GM10847 (cell line): ENCODE results near the gene VPREB3.
A peak's percentile ranks its signal among the peaks of the same experiment; 100 is the strongest.

Experiments used
- POLR2A ChIP-seq: IDR thresholded peaks from 2 replicates; pipeline ENCODE4 v1.6.1; 2011; ENCODE audit not compliant: insufficient read length; ENCODE audit errors: extremely low read depth

The VPREB3 gene

DNA sequence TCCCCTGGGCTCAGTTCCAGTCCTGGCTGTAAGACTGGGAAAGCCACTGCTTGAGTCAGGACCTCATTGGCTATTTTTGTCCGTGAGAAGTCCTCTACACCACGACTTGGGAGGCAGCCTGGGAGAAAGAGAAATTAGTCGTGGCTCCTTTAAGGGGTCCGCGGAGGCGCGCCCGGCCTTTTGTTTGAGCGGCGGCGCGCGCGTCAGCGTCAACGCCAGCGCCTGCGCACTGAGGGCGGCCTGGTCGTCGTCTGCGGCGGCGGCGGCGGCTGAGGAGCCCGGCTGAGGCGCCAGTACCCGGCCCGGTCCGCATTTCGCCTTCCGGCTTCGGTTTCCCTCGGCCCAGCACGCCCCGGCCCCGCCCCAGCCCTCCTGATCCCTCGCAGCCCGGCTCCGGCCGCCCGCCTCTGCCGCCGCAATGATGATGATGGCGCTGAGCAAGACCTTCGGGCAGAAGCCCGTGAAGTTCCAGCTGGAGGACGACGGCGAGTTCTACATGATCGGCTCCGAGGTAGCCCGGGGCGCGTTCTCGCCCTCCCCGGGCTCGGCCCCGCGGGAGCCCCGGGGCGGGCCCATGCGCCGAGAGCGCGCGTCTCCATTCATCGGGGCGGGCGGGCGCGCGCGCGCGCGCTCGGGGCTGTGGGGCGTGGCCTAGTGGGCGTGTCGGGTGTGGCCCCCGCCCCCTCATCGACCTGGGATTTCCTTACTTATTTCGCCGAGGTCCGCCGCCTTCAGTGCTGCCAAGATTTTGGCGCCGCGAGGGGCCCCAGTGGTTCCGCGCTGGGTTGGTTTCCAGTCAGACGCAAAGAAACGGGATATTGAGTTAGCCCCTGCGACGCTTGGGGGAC, 32.8 kb upstream of the VPREB3 start, which contains the start of gene SMARCB1:
TSS of gene SMARCB1 (plus strand) at position 215 of the 848 bp plus-strand sequence. CDS start at position 419, 204 bp downstream.
- peak; percentile 54 for TF ChIP-seq POLR2A

DNA sequence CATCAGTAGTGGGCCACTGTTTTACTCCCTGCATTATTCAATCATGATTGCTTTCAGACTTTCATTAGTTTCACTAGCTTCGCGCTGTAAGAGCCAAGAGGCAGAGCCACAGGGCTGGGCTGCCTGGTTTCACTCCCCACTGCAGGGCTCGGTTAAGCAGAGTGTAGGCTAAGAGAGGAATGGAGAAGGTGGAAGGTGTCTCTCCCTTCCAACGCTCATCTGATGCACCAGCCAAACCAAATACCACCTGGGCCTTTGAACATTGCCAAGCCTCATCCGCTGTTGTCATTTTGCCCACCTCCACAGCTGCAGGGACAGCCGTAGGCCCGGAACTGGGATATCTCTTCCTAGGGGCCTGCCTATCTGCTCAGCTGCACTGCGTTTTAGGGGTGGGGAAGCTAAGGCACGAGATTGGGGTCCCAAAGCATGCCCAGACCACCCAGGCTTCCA, 32.1 kb upstream of the VPREB3 start:
- no peak for TF ChIP-seq POLR2A

DNA sequence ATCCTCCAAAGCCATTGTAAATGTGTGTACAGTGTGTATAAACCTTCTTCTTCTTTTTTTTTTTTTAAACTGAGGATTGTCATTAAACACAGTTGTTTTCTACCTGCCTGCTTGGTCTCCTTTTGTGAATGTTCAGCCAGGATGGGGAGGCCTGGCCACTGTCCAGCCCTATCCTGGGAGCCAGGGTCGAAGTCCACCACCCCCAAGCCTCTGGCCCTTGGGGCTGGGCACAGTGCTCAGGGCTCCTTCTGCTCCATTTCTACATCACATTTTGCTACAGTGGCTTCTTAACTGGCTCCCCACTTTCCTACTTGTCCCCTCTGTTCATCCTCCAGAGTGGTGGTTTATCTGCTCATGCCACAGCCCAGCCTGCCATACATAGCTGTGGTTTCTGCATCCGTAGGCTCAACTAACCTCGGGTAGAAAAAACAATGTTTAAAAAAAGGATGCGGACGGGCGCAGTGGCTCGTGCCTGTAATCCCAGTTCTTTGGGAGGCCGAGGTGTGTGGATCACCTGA, 30.0 kb upstream of the VPREB3 start:
- TF ChIP-seq POLR2A: no peak

DNA sequence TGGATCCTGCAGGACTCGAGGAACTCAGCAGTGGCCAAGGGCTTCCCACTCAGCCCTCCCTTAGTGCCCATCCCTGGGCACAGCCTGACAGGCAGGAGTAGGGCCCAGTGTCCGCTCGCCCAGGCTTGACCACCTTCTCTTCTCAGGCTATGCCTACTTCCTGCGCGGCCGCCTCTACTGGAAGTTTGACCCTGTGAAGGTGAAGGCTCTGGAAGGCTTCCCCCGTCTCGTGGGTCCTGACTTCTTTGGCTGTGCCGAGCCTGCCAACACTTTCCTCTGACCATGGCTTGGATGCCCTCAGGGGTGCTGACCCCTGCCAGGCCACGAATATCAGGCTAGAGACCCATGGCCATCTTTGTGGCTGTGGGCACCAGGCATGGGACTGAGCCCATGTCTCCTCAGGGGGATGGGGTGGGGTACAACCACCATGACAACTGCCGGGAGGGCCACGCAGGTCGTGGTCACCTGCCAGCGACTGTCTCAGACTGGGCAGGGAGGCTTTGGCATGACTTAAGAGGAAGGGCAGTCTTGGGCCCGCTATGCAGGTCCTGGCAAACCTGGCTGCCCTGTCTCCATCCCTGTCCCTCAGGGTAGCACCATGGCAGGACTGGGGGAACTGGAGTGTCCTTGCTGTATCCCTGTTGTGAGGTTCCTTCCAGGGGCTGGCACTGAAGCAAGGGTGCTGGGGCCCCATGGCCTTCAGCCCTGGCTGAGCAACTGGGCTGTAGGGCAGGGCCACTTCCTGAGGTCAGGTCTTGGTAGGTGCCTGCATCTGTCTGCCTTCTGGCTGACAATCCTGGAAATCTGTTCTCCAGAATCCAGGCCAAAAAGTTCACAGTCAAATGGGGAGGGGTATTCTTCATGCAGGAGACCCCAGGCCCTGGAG, 29.3 kb upstream of the VPREB3 start:
- TF ChIP-seq POLR2A: no peak

DNA sequence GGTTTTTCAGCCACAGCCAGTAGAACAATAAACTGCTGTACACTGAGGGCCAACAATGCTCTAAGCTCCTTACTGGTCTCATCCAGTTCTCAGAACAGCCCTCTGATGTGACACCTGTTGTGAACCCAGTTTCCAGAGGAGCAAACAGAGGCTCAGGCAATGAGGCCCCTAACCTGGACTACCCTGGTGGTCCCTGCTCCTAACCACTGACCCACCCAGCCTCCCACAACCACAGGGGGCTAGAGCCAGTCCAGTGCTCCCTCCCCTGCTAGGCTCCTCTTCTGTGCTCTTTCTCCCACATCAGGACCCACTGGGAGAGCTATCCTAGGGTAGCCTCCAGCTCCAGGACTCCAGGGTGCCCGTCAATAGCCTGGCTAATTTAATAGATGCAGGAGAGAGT, 28.5 kb upstream of the VPREB3 start:
- no peak for TF ChIP-seq POLR2A

DNA sequence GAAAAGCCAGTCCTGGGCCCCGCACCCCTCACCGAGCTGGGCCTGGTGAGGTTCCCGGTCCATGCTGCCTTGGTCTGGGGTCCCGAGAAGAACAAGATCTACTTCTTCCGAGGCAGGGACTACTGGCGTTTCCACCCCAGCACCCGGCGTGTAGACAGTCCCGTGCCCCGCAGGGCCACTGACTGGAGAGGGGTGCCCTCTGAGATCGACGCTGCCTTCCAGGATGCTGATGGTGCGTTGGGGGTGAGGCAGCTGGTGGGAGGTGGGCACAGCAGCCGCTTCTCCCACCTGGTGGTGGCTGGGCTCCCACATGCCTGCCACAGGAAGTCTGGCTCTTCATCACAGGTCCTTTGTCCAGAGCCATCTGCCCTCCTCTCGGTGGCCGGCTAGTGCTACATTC, 28.0 kb upstream of the VPREB3 start:
- no peak for TF ChIP-seq POLR2A

- TF ChIP-seq POLR2A: no peak
These were observed 27.4 kb upstream of the VPREB3 start for GRCh38 chr22:23781511-23782183.

DNA sequence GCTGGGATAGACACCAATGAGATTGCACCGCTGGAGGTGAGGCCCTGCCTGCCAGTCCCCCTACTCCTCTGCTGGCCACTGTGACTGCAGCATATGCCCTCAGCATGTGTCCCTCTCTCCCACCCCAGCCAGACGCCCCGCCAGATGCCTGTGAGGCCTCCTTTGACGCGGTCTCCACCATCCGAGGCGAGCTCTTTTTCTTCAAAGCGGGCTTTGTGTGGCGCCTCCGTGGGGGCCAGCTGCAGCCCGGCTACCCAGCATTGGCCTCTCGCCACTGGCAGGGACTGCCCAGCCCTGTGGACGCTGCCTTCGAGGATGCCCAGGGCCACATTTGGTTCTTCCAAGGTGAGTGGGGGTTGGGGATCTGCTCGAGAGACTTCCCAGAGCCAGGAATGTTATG, 26.8 kb upstream of the VPREB3 start:
- no peak for TF ChIP-seq POLR2A

DNA sequence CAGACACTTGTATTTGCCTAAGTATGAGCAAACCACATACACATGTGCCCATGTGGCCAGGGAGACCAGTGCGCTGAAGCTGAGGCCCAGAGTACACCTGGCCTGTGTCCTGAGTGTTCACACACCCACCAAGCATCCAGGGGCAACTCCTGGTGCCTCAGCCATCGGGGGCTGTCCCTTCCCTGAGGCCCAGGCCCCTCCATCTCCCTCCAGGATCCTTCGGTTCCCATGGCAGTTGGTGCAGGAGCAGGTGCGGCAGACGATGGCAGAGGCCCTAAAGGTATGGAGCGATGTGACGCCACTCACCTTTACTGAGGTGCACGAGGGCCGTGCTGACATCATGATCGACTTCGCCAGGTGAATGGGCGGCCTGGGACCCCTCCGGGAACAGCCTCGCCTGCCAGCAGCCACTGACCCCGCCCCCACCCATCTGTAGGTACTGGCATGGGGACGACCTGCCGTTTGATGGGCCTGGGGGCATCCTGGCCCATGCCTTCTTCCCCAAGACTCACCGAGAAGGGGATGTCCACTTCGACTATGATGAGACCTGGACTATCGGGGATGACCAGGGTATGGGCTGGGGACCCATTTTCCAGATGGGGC, 26.0 kb upstream of the VPREB3 start:
- no peak for TF ChIP-seq POLR2A

- TF ChIP-seq POLR2A: no peak
These were observed 25.5 kb upstream of the VPREB3 start for GRCh38 chr22:23779731-23780130.

GRCh38 chr22:23779083-23779482, 24.9 kb upstream of the VPREB3 start:
- no peak for TF ChIP-seq POLR2A

- no peak for TF ChIP-seq POLR2A
These were observed 24.3 kb upstream of the VPREB3 start for GRCh38 chr22:23778577-23778900.

GRCh38 chr22:23777776-23778576, 23.8 kb upstream of the VPREB3 start:
- TF ChIP-seq POLR2A: no peak

DNA sequence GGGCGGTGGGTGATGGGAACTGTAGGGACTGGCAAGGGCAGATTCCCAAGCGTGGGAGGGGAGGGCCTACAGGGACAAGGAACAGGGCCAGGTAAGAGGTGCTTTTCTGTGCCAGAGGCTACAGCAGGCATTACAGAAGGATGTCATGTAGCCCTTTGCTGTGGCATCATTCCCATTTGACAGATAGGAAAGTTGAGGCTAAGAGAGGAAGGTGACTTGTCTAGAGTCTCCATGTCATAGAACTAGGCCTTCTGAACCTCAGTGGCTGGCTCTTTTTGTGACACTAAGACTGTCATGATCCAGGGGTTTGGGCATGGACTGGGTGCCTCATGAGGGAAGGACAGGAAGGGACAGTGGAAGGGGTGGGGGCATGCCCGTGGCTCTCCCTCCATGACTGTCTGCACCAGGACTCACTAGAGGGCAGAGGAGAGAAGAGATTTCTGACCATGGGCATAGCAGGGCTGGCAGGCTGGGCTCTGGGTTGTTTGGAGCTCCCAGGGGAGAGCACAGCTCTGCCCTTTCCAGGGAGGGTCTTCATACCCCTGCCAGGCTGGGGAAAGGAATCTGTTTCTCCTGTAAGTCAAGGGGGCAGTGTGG, 21.7 kb upstream of the VPREB3 start:
- TF ChIP-seq POLR2A: no peak
